Cardiac atrium fibroblast (primary cell): Measurements from ENCODE around the gene CFHR3. TPM values are rescaled to one million over a fixed set of nuclear protein-coding genes. Genes with fewer than 3 reads are reported as not detected.

Source experiments
- total RNA-seq: library from RNA; depleted of rRNA; stranded (reverse); fragments of >200 nt; gene quantifications from 2 replicates; pipeline ENCODE4 v1.2.3, GENCODE V29; 2015

The CFHR3 gene
- not detected in 2 replicates for total RNA-seq

DNA sequence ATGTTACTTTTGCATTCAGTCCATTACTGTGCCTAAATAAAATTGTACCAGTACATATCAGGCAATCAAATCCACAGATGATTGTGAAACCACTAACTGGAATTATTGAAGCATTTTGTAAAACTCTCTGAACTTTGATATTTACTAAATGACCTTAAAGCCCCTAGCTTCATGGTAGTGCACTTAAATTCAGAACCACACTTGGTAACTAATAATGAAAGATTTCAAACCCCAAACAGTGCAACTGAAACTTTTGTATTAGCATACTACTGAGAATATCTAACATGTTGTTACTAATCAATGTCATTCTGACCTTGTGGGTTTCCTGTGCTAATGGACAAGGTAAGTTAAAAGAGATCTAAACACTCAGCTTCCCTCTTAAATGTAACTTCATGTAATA, at the start of gene CFHR3:
Gene CFHR3 (plus strand): TSS at position 238 of the 400 bp plus-strand sequence. CDS start 47 bp downstream, at position 285.

DNA sequence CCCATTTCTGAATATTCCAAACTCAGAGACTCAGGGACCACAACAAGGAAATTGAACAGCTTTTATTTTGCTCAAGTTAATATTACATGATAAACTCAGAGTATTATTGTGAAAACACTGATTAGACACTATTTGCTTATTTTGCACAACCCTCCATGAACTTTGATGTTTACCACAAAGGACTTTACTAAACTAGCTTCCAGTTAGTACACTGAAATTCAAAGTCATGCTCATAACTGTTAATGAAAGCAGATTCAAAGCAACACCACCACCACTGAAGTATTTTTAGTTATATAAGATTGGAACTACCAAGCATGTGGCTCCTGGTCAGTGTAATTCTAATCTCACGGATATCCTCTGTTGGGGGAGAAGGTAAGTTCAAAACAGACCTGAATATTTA, 44.9 kb downstream of the CFHR3 start, which contains the start of gene CFHR1:
Gene CFHR1 (plus strand): TSS at position 201 of the 400 bp plus-strand sequence. CDS start 114 bp downstream, at position 315.

Other genes starting within 250 kb of the CFHR3 start
- 17.5 and 35.5 TPM in 2 replicates for gene KCNT2, start 166.4 kb upstream of the CFHR3 start, total RNA-seq
- gene CFH, start 122.8 kb upstream of the CFHR3 start, total RNA-seq = 799 and 856 TPM in 2 replicates
- 0.81 TPM in 1 of 2 replicates, not detected in the other for gene CFHR1, start 44.9 kb downstream of the CFHR3 start, total RNA-seq
- gene CFHR4, start 113.2 kb downstream of the CFHR3 start, total RNA-seq = not detected in 2 replicates
- not detected in 2 replicates for gene CFHR2, start 168.9 kb downstream of the CFHR3 start, total RNA-seq
- gene CFHR5, start 202.7 kb downstream of the CFHR3 start, total RNA-seq = not detected in 2 replicates